ENCODE results near the gene HOMER2.
"Not testable (repeated sequence)": the region's sequence is repeated elsewhere in the genome, so short reads cannot be mapped to it uniquely, and the experiment has no call there.

HOMER2 gene

GRCh38 chr15:82895983-82896382 is 56.5 kb downstream of the HOMER2 start:
- no peak for DNase-seq (ENCODE audit: low read depth in 2 of 2)

GRCh38 chr15:82894971-82895520 is 57.5 kb downstream of the HOMER2 start:
- no peak for DNase-seq (ENCODE audit: low read depth in 2 of 2)

- DNase-seq (ENCODE audit: low read depth in 2 of 2), result not testable (repeated sequence)
These were observed 59.0 kb downstream of the HOMER2 start for GRCh38 chr15:82893473-82893872.

GRCh38 chr15:82892573-82892972 is 59.9 kb downstream of the HOMER2 start:
- DNase-seq (ENCODE audit: low read depth in 2 of 2), result no peak

- DNase-seq (ENCODE audit: low read depth in 2 of 2), result no peak
These were observed 61.5 kb downstream of the HOMER2 start for GRCh38 chr15:82890995-82891390.

- no peak for DNase-seq (ENCODE audit: low read depth in 2 of 2)
These were observed 62.1 kb downstream of the HOMER2 start for GRCh38 chr15:82890338-82890994.

GRCh38 chr15:82882273-82882928 is 70.1 kb downstream of the HOMER2 start:
- no peak for DNase-seq (ENCODE audit: low read depth in 2 of 2)

- no peak for DNase-seq (ENCODE audit: low read depth in 2 of 2)
These were observed 70.8 kb downstream of the HOMER2 start for GRCh38 chr15:82881747-82882146.

- DNase-seq (ENCODE audit: low read depth in 2 of 2), result no peak
These were observed 71.8 kb downstream of the HOMER2 start for GRCh38 chr15:82880704-82881103.

GRCh38 chr15:82878325-82878724 is 74.2 kb downstream of the HOMER2 start:
- no peak for DNase-seq (ENCODE audit: low read depth in 2 of 2)

- no peak for DNase-seq (ENCODE audit: low read depth in 2 of 2)
These were observed 74.7 kb downstream of the HOMER2 start for GRCh38 chr15:82877825-82878224.

GRCh38 chr15:82875411-82876003 is 77.0 kb downstream of the HOMER2 start:
- DNase-seq (ENCODE audit: low read depth in 2 of 2), result no peak

GRCh38 chr15:82874961-82875360 is 77.6 kb downstream of the HOMER2 start:
- DNase-seq (ENCODE audit: low read depth in 2 of 2), result no peak

- no peak for DNase-seq (ENCODE audit: low read depth in 2 of 2)
These were observed 78.3 kb downstream of the HOMER2 start for GRCh38 chr15:82874267-82874666.

GRCh38 chr15:82873000-82873680 is 79.4 kb downstream of the HOMER2 start:
- DNase-seq (ENCODE audit: low read depth in 2 of 2), result no peak

GRCh38 chr15:82871832-82872484 is 80.6 kb downstream of the HOMER2 start:
- no peak for DNase-seq (ENCODE audit: low read depth in 2 of 2)

GRCh38 chr15:82871358-82871757 is 81.2 kb downstream of the HOMER2 start:
- DNase-seq (ENCODE audit: low read depth in 2 of 2), result no peak

GRCh38 chr15:82870727-82871320 is 81.7 kb downstream of the HOMER2 start:
- no peak for DNase-seq (ENCODE audit: low read depth in 2 of 2)

GRCh38 chr15:82865981-82866380 is 86.5 kb downstream of the HOMER2 start:
- not testable (repeated sequence) for DNase-seq (ENCODE audit: low read depth in 2 of 2)

- not testable (repeated sequence) for DNase-seq (ENCODE audit: low read depth in 2 of 2)
These were observed 86.9 kb downstream of the HOMER2 start for GRCh38 chr15:82865581-82865980.

GRCh38 chr15:82864967-82865366 is 87.6 kb downstream of the HOMER2 start:
- no peak for DNase-seq (ENCODE audit: low read depth in 2 of 2)
